ENCODE data around the gene RGPD3.
"Not testable (repeated sequence)": the region's sequence is repeated elsewhere in the genome, so short reads cannot be mapped to it uniquely, and the experiment has no call there.

The RGPD3 gene

DNA sequence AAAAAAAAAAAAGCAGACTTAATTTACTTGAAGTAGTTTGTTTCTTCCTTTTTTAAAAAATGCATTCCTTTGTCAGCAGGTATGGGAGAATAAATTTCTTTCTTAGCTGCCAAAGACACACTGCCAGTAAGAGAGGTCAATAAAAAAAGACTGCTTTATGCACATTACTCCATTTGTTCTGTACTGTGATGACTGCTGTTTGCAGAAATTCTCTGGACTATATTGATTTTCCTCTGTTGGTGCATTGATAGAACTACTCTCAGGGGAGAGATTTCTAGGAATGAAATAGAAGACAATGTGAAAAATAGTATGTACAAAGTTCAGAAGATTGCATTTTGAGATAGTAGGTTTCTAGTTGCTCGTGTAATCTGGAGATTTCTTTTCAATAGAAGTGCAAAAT, 11.3 kb upstream of the RGPD3 start:
- DNase-seq = not testable (repeated sequence)

DNA sequence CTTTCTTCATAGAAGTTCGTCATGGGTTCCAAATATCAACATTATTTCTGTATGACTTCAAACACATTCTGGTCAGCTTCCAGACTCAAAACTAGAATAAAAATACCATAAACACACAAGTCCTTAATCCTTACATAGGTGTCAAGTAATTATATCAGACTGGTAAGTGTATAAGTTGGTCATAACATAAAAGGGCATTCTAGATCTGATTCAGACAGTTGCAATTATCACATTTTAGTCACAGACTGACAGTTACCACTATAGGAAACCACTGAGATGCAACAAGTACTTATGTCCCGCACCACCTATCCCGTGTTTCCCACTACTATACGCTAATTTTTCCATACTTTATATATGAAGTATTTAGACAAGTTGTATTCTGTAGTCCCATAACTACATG, 9.4 kb upstream of the RGPD3 start:
- not testable (repeated sequence) for DNase-seq

DNA sequence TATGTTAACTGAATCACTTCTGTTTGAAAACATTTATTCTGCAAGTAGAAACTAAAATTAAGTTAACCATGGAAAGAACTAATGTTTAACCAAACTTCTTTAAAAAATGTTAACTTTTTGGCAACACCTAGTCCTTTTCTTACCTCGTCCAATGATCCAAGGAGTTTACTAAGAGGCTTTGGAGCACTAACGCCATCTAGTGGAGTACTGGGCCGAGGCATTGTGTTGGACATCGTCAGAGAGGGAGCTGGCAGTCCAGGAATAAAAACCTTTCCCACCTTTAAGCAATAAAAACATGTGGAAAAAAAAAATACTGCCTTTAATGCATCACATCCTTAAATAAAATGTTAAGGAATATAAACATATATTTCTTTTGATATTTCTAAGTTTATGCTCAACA, 2.4 kb upstream of the RGPD3 start:
- not testable (repeated sequence) for DNase-seq

DNA sequence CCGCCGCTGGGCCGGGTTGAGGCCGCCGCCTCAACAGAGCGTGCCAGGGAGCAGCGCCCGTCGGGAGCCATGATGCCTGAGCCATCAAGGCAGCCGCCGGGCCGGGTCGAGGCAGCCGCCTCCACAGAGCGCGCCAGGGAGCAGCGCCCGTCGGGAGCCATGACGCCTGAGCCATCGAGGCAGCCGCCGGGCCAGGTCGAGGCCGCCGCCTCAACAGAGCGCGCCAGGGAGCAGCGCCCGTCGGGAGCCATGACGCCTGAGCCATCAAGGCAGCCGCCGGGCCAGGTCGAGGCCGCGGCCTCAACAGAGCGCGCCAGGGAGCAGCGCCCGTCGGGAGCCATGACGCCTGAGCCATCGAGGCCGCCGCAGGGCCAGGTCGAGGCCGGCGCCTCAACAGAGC, 697 bp downstream of the RGPD3 start:
- not testable (repeated sequence) for DNase-seq

DNA sequence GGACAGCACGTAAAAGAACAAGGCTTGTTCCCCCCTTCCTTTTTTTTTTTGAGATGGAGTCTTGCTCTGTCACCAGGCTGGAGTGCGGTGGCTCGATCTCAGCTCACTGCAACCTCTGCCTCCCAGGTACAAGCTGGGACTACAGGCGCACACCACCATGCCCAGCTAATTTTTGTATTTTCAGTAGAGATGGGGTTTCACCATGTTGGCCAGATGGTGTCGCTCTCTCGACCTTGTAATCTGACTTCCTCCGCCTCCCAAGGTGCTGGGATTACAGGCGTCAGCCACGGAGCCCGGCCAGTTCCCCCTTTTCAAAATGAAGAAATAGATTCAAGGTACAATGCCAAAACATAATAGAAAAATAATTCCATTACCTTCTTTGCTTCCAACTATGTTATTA, 6.3 kb downstream of the RGPD3 start:
- DNase-seq = peak; percentile 10 to 13

DNA sequence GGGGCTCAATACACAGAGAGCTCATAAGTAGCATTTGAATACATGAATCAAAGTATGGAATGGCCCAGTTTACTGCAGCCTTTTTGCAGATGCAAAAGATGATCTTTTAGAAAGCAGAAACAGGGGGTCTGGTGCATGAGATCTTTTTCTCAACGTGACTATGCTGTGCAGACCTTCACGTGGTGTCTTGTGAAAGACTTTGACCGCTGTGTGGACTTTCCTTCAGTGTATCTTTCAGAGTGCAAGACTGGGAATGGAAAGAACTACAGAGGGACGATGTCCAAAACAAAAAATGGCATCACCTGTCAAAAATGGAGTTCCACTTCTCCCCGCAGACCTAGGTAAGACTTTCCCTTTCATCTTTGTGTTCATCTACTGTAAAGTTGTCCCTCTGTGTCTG, 77.5 kb downstream of the RGPD3 start:
- DNase-seq = not testable (repeated sequence)

DNA sequence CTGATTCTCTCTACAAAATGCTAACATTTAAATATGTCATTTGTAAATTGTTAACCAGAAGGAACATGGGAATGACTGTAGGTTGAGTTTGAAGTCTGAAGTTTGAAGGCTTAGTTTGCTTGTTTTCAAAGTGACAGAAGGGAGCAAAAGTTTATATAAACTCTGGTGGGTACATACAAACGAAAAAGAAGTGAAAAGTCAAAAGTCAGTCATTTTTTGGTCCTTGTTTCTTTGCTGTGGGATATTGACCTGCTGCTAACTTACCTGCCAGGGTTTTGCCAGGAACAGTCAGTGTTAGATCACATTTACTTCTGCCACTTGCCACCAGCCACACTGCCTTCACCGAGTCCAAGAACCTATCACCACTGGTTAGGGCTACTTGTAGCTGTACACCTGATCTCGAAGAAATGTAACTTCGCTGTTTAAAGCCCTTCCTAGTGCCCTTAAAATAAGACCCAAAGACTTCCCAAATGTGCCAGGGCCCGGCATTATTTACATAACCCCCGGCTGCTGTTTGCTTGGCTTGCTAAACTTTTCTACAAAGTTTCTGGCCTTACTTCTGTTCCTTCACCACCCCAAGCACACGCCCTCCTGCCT, 79.3 kb downstream of the RGPD3 start:
- not testable (repeated sequence) for DNase-seq

DNA sequence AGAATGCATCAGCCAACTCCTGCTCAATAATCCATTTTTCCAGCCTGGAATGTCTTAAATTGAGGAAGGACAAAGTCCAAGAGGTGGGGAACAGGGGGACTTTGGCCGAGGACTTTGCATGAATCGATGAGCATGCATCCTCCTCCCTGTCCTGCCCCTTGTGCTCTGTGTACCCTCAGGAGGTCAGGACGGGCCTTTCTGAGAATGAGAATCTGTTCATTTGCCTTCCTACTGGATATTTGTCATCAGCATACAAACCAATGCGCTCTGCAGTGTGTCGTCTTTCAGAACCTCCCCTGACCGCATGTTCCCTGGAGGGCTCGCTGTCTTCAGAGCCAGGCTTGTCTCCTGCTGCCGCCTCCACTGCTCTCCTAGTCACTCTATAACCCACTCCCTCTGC, 83.7 kb downstream of the RGPD3 start:
- not testable (repeated sequence) for DNase-seq

DNA sequence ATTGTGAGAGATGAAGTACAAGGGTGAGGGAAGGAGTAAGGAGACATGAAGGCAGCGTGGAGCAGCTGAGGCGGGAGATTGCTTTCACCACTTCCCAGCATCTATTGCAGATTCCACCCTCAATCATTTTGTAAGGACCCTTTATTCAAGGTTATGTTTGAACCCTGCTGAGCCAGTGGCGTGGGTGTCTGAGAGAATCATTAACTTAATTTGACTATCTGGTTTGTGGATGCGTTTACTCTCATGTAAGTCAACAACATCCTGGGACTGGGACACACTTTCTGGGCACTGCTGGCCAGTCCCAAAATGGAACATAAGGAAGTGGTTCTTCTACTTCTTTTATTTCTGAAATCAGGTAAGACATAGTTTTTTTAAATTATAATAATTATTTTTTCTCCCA, 86.3 kb downstream of the RGPD3 start:
- DNase-seq = not testable (repeated sequence)

DNA sequence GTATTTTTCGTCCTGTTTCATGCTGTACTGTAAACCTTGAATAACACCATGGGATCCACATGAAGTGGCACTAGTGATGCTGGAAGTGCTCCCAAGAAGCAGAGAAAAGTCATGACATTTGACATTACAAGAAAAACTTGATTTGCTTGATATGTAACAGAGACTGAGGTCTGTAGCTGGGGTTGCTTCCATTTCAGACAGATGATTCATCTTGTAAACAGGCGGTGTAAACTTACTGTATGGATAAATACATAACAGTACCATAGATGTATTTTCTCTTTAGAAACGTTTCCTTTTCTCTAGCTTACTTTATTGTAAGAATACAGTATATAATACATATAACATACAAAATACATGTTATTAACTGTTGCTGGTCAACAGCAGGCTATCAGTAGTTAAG, 88.6 kb downstream of the RGPD3 start:
- DNase-seq = not testable (repeated sequence)

DNA sequence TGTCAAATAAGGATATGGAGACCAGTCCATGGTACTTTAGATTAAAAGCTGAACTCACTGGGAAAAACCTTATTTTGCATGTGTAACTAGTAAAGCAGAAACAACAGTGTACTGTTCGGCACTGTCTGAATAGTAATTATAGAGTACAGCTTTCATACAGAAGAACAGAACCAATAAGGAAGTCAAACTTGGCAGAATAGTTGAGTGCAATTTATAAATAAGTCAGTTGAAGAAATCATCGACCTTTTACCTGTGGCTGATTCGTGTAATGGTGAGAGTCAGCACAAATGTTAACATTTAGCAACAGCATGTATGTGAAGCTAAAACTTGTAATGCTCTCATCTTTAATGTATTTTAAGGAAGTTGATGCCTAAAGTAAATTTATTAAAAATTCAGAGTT, 99.0 kb downstream of the RGPD3 start:
- DNase-seq = not testable (repeated sequence)

DNA sequence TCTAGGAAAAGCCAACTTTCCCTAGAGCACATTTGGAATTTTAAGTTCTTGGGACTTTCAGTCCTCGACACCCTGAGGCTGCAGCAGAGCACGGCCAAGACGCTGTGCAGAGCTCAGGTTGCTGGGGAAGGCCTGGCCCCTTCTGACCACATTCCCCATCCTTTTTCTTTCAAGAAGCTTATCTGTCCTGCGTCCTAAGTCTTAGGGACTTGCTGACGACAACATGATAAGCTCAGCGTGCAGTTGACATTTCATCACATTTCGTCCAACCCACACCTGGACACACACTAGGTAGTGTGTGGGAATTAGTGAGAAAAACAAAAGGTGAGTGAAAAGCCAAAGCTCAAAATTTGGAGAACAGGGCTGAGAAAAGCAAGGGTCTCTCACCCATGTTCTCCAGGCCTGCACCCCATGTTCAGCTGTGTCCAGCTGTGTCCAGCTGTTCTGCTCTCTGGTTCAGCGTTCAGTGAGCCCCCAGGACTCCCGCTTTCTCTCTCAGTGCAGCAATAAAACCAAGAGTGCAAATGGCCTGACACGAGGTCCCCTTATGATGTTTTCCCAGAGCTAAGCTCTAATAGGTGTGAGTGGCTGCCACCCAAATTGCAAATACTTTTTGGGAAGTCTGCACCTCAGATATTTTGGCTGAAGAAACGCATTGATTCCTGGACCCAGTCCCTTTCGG, 101.9 kb downstream of the RGPD3 start:
- DNase-seq = no peak

DNA sequence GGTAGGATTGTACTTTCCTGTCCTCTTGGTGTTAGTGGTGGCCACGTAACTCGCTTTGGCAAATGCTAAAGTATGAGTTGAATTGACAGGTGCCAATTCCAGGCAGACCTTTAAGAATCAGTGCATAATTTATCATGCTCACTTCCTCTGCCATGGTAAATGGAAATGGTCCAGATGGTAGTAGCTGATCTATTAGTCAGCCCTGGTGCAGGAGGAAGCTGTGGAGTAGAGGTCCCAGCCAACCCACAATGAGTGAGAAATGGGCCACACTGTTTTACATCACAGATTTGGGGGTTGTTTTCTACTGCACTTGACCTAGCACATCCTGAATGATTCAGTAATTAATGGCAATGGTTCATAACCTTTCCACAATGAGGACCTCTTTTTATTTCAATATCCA, 104.4 kb downstream of the RGPD3 start:
- DNase-seq = no peak

DNA sequence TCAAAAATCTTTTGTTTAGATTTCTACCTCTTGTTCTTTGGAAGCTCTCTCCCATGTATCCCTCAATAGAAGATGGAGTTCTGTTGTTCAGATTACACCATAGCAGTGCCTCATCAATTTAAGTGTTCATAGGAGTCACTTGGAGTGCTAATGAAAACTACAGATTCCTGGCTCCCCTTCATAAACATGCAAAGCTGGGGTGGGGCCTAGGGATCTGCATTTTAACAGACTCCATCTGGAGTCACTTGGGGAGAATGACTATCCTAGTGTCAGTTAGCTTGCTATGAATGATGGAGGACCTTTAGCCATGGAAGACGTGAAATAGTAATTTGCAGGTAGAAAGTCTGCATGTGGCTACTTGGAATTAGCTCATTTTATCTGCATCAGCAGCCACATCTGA, 105.4 kb downstream of the RGPD3 start:
- DNase-seq = no peak

DNA sequence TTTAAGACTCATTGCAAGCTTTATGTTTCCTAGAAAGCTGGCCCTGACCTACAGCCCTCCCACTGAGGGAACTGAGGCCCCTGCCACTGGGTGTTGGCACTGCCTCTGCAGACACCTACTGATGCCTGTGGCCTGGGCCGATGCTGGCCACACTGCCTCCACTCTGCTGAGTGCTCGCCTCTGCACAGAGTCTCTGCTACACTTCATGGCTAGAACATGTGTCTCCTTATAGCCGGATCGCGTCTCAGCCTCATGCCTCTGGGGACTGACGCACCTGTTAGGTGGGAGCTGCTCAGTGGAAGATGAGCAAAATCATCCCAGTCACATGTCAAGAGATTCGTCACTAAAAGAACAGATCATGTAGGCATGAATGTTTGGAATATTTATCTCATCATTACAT, 108.7 kb downstream of the RGPD3 start:
- DNase-seq = no peak

DNA sequence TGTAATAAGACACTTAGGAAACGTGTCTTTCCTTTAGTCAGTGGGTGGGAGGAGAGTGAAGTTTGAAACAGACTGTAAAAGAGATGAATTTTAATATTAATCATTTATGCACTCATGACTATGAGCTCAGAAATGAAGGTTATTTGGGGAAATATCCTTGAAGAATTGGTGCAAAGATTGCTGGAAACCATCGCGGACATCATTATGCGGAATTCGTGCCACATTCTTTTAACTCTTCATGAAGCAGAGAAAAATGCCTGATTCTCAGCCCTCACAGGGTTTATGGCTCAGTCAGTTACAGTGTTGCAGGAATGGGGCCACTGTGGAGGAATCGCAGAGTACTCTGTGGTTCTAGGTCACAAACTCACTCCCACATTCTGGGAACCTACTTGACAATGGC, 109.7 kb downstream of the RGPD3 start:
- DNase-seq = no peak

DNA sequence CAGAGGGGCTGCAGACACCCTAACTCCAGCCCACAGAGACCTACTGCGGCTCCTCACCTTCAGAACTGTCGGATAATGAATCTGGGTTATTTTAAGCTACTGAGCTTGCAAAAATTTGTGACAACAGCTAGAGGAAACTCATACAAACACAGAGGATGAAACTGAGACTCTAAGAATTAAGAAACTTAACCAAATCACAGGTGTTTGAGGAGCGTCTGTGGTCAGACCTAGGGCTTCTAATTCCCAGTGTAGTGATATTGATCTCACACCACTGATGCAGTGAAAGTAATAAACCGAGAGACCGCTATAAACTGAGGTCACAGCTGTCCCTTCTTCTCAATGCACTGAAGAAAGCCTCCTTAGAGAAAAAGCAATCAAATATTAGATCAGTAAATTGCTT, 110.1 kb downstream of the RGPD3 start:
- no peak for DNase-seq

DNA sequence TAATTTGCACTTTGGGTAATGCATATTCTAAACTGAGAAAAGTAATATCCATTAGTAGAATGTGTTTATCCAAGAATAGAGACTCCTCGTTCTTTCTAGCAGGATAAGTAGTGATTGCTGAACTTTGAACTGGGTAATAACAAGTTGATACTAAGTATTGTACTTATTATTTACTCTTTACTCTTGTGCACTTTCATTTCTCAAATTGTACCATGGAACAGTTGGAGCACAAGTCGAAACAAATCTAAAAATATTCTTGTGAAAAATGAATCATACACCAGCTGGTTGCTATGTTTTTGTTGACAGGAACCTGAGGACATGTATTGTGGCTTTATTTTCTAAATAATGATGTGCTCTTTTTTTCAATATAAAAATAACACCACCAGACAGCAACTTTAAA, 111.9 kb downstream of the RGPD3 start:
- no peak for DNase-seq

DNA sequence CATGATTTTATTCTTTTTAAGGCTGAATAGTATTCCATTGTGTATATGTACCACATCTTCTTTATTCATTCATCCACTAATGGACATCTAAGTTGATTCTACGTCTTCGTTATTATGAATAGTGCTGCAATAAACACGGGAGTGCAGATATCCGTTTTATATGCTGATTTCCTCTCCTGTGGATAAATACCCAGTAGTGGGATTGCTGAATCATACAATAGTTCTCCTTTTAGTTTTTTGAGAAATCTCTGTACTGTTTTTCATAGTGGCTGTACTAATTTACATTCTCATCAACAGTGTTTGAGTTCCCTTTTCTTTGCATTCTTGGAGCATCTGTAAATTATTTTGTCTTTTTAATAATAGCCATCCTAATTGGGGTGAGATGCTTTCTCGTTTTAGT, 114.5 kb downstream of the RGPD3 start:
- DNase-seq = peak; percentile 28 to 37

DNA sequence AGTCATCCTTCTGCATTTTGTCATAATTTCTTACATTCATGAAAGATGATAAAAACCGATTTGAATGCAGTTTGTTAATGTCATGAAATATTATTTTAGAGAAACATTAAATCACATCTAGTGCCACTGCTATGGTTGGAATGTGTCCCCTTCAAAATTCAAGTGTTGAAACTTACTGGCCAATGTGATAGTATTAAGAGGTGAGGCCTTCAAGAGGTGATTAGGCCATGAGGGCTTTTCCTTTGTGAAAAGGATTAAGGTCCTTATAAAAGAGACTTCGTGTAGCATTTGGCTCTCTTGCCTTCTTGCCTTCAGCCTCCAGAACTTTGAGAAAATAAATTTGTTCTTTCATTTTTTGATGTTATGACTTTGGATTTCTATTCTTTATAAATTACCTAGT, 117.2 kb downstream of the RGPD3 start:
- no peak for DNase-seq

DNA sequence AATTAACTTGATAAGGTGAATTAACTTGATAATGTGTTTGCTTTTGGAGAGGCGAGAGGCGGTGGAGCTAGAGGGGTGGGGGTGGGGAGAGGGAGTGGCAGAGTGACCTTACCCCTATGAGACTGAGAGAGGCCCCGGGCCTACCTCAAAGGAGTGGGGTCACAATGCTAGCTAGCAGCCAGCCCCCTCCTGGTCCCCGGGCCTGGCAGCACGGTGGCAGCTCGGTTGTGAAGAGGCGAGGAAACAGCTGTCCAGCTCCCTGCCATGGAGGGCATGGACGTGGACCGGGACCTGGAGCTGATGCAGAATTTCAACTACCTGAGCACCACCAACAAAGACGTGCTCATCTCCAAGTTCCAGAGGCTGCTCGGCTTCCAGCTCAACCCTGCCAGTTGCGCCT, 123.9 kb downstream of the RGPD3 start:
- DNase-seq = no peak

DNA sequence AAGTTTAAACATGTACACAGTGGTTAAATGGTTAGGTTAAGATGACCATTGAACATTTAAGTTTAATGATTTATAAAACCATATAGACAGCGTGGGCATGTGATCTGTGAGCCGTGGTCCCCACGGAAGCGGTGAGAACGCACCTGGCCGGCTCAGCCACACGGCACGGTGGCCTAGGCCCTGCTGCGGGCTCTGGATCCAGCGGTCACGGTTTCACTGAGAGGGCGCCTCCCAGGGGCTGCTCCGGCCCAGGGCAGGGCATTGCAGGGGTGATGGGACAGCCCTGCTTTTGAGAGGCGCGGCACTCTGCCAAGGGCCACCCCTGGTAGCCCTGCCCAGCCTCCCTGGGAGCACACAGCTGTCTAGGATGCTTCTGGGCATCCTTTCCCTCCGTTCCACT, 124.9 kb downstream of the RGPD3 start:
- no peak for DNase-seq

DNA sequence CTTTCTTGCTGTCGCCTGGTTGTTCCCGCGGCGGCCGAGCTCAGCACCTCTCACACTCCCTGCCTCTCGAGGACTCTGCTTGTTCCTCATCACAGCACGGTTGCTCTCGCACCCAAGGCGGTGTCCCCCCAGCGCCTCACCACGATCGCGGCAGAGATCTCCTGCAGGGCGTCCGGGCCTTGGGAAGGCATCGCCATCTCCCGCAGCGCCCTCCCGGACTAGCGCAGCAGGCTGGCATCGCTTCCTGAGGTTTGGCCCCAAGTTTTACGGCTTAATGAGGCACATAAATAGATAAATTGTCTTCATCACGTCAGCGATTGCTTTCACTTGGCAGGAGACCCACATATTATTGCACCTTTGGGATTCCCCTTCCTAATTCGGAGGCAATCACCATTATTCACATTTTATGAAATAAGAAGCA, 125.4 kb downstream of the RGPD3 start:
- DNase-seq = no peak

DNA sequence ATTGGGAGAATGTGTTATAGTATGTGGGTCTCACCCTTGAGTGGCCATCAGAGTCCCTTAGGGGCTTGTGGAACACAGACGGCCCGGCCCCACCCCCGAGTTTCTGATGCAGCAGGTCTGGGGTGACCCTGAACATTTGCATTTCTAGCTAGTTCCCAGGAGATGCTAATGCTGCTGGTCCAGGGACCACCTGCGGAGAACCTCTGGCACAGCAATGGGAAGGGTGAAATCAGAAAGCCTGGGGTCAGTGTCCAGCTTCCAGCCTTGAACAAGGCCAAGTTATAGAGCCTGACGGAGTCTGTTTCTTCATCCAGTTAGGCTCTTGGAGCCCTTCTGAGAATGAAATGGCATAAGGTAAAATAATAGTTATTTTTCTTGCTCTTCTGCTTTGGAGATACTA, 126.5 kb downstream of the RGPD3 start:
- no peak for DNase-seq

All from inflammatory macrophage treated with lipopolysaccharide for 1 hour (primary cell).